ENCODE results near the gene UTP18. TPM values are rescaled to one million over a fixed set of nuclear protein-coding genes. Genes with fewer than 3 reads are reported as not detected.

The UTP18 gene
- total and polyA plus RNA-seq, 2 of the 13 experiments (the other 11 are each of a cell fraction or from before 2014, with no cell fraction given), result 35.2 to 104 TPM

DNA sequence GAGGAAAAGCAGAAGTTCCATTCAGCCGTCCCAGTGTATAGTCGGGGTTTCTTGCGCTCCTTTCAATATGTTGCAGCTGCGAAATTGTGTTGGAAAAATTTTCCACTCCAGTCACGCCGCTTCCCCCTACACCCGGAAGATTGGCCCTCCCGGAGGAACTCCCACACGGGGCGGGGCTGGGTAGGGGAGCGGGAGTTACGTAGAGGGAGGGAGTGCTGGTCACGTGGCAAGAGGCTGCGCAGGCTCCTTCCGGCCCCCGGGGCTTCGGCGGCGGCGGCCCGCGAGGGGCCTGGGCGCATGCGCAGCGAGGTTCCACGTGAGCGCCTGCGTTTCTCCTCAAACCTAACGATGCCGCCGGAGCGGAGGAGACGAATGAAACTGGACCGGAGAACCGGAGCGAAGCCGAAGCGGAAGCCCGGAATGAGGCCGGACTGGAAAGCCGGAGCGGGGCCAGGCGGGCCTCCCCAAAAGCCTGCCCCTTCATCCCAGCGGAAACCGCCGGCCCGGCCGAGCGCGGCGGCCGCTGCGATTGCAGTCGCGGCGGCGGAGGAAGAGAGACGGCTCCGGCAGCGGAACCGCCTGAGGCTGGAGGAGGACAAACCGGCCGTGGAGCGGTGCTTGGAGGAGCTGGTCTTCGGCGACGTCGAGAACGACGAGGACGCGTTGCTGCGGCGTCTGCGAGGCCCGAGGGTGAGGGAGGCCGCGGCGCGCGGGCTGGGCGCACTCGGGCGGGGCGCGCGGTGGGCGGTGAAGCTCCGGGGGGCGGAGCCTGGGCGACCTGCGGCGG, at the start of gene UTP18 (continued):
- TF ChIP-seq ZNF253 (CRISPR knock-in tag; IDR thresholded peaks at IDR 0.05; ENCODE audit: borderline replicate concordance) (peak; percentile 90; the same call in 1 of the 2 replicates), TCF7 (IDR thresholded peaks at IDR 0.05; ENCODE audit: low read depth) (no peak), HNRNPH1 (optimal IDR thresholded peaks at IDR 0.05; ENCODE audit: low read depth, low read length) (no peak), SRY (CRISPR knock-in tag; IDR thresholded peaks at IDR 0.05) (peak; percentile 84), NFYB (CRISPR knock-in tag; IDR thresholded peaks at IDR 0.05) (0 out of 2 replicates have a peak, but pooled peaks have one; percentile 5), SCMH1 (CRISPR knock-in tag; IDR thresholded peaks at IDR 0.05; ENCODE audit: borderline replicate concordance) (no peak), TEAD2 (CRISPR knock-in tag; IDR thresholded peaks at IDR 0.05) (peak; percentile 89; the same call in 1 of the 2 replicates), CCDC6 (CRISPR knock-in tag; IDR thresholded peaks at IDR 0.05) (peak; percentile 66), ZSCAN30 (CRISPR knock-in tag; IDR thresholded peaks at IDR 0.05) (peak; percentile 60; the same call in 1 of the 2 replicates), CEBPG (CRISPR knock-in tag; IDR thresholded peaks at IDR 0.05) (no peak), ZFX (CRISPR knock-in tag; IDR thresholded peaks at IDR 0.05; ENCODE audit: low read depth) (peak; percentile 99), RBM22 (optimal IDR thresholded peaks at IDR 0.05; ENCODE audit: low read length) (no peak), MEF2D (CRISPR knock-in tag; IDR thresholded peaks at IDR 0.05) (0 out of 2 replicates have a peak, but pooled peaks have one; percentile 51), ZNF546 (CRISPR knock-in tag; conservative IDR thresholded peaks at IDR 0.05) (no peak), ZNF446 (CRISPR knock-in tag; IDR thresholded peaks at IDR 0.05) (peak; percentile 96), ZNF180 (CRISPR knock-in tag; IDR thresholded peaks at IDR 0.05; ENCODE audit: borderline replicate concordance, low read depth) (no peak), CCAR2 (optimal IDR thresholded peaks at IDR 0.05; ENCODE audit: low read depth, low read length) (peak; percentile 82), ZNF329 (CRISPR knock-in tag; IDR thresholded peaks at IDR 0.05; ENCODE audit: low read depth) (peak; percentile 88), ZFP41 (CRISPR knock-in tag; IDR thresholded peaks at IDR 0.05; ENCODE audit: borderline replicate concordance) (peak; percentile 90), HHEX (CRISPR knock-in tag; IDR thresholded peaks at IDR 0.05) (no peak), KAT8 (CRISPR knock-in tag; IDR thresholded peaks at IDR 0.05) (peak; percentile 91), ZNF772 (CRISPR knock-in tag; IDR thresholded peaks at IDR 0.05) (peak; percentile 94), ZNF33B (CRISPR knock-in tag; IDR thresholded peaks at IDR 0.05) (peak; percentile 98), ZNF569 (CRISPR knock-in tag; IDR thresholded peaks at IDR 0.05; ENCODE audit: borderline replicate concordance) (no peak), ZBTB3 (CRISPR knock-in tag; IDR thresholded peaks at IDR 0.05; ENCODE audit: borderline replicate concordance, low read depth) (peak; percentile 88; the same call in 1 of the 2 replicates)
- TF ChIP-seq, protein P1, sequence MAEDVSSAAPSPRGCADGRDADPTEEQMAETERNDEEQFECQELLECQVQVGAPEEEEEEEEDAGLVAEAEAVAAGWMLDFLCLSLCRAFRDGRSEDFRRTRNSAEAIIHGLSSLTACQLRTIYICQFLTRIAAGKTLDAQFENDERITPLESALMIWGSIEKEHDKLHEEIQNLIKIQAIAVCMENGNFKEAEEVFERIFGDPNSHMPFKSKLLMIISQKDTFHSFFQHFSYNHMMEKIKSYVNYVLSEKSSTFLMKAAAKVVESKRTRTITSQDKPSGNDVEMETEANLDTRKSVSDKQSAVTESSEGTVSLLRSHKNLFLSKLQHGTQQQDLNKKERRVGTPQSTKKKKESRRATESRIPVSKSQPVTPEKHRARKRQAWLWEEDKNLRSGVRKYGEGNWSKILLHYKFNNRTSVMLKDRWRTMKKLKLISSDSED (CRISPR knock-in tag; IDR thresholded peaks at IDR 0.05), result peak; percentile 93
- TF ChIP-seq, protein P2, sequence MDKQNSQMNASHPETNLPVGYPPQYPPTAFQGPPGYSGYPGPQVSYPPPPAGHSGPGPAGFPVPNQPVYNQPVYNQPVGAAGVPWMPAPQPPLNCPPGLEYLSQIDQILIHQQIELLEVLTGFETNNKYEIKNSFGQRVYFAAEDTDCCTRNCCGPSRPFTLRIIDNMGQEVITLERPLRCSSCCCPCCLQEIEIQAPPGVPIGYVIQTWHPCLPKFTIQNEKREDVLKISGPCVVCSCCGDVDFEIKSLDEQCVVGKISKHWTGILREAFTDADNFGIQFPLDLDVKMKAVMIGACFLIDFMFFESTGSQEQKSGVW (CRISPR knock-in tag; IDR thresholded peaks at IDR 0.05; ENCODE audit: borderline replicate concordance), result peak; percentile 93; the same call in 1 of the 2 replicates
- TF ChIP-seq, protein P3, sequence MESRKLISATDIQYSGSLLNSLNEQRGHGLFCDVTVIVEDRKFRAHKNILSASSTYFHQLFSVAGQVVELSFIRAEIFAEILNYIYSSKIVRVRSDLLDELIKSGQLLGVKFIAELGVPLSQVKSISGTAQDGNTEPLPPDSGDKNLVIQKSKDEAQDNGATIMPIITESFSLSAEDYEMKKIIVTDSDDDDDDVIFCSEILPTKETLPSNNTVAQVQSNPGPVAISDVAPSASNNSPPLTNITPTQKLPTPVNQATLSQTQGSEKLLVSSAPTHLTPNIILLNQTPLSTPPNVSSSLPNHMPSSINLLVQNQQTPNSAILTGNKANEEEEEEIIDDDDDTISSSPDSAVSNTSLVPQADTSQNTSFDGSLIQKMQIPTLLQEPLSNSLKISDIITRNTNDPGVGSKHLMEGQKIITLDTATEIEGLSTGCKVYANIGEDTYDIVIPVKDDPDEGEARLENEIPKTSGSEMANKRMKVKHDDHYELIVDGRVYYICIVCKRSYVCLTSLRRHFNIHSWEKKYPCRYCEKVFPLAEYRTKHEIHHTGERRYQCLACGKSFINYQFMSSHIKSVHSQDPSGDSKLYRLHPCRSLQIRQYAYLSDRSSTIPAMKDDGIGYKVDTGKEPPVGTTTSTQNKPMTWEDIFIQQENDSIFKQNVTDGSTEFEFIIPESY (CRISPR knock-in tag; IDR thresholded peaks at IDR 0.05), result no peak; the same call in 1 of the 2 replicates

Data from HepG2 (cell line).